ENCODE measurements around the gene MAS1L.

MAS1L gene

GRCh38 chr6:29488874-29489273, 1.1 kb upstream of the MAS1L start:
- Histone ChIP-seq H3K9me3 (replicated peaks in 1 of 2; ENCODE audit: control insufficient read depth in 2 of 2, insufficient read depth in 1 of 2, low read depth in 1 of 2, low read length in 2 of 2) (peaks cover 0 to 1% of the 10 kb centered on the region in 2 donors), H3K79me1 (ENCODE audit: low read depth, low read length) (no peaks in the 10 kb centered on the region), H3K4me2 (ENCODE audit: insufficient read depth, low read length, poor library complexity, severe bottlenecking) (no peak overlapping the region), H2BK15ac (ENCODE audit: low read length) (no peak overlapping the region), H4K8ac (ENCODE audit: low read depth, low read length) (no peak overlapping the region), H3K4ac (ENCODE audit: low read length) (no peak overlapping the region), H4K91ac (ENCODE audit: low read depth, low read length, poor library complexity) (no peak overlapping the region), H3K9ac (ENCODE audit: low read depth, low read length, poor library complexity) (no peak overlapping the region), H3K18ac (ENCODE audit: low read length) (no peak overlapping the region), H3K27me3 (ENCODE audit: control insufficient read depth in 3 of 3, insufficient read depth in 3 of 3, low read depth in 1 of 3, low read length in 3 of 3) (no peaks in the 10 kb centered on the region), H3K4me3 (ENCODE audit: low read length in 2 of 2) (no peak overlapping the region), H3K23ac (ENCODE audit: low read depth, low read length, poor library complexity) (no peak overlapping the region), H2BK120ac (ENCODE audit: low read depth, low read length) (no peak overlapping the region), H2BK12ac (ENCODE audit: low read length) (no peak overlapping the region), H2AK5ac (ENCODE audit: low read depth, low read length) (no peak overlapping the region), H3K27ac (replicated peaks; ENCODE audit: low read length) (no peak overlapping the region), H3K36me3 (replicated peaks in 1 of 2; ENCODE audit: control insufficient read depth in 2 of 2, insufficient read depth in 2 of 2, low read length in 2 of 2) (no peaks in the 10 kb centered on the region), H2BK5ac (ENCODE audit: low read length) (no peak overlapping the region), H2AFZ (ENCODE audit: low read length) (no peak overlapping the region), H3K14ac (ENCODE audit: low read length) (no peak overlapping the region), H3K4me1 (ENCODE audit: control insufficient read depth in 2 of 2, insufficient read depth in 1 of 2, low read depth in 1 of 2, low read length in 2 of 2) (no peaks in the 10 kb centered on the region)
- DNase-seq (ENCODE audit: low spot score) = no peak

GRCh38 chr6:29487131-29487530, 625 bp downstream of the MAS1L start:
- H3K27ac ChIP-seq (replicated peaks; ENCODE audit: low read length) = no peak overlapping the region

GRCh38 chr6:29486577-29486976, 1.2 kb downstream of the MAS1L start:
- no peaks in the 10 kb centered on the region for H3K27me3 ChIP-seq (ENCODE audit: control insufficient read depth in 3 of 3, insufficient read depth in 3 of 3, low read depth in 1 of 3, low read length in 3 of 3)
- no peak overlapping the region for H3K27ac ChIP-seq (replicated peaks; ENCODE audit: low read length)
- H3K79me1 ChIP-seq (ENCODE audit: low read depth, low read length) = no peaks in the 10 kb centered on the region
- H2AK5ac ChIP-seq (ENCODE audit: low read depth, low read length) = no peak overlapping the region
- H2BK15ac ChIP-seq (ENCODE audit: low read length) = no peak overlapping the region
- no CpG with 5 or more reads among the region's 4 CpGs for WGBS, 2 donors (ENCODE audit: extremely low coverage in 2 of 2, insufficient read length in 2 of 2, insufficient replicate concordance in 1 of 2)
- no peak overlapping the region for H3K4ac ChIP-seq (ENCODE audit: low read length)
- H3K18ac ChIP-seq (ENCODE audit: low read length) = no peak overlapping the region
- H2BK5ac ChIP-seq (ENCODE audit: low read length) = no peak overlapping the region
- H2BK12ac ChIP-seq (ENCODE audit: low read length) = no peak overlapping the region
- H3K4me1 ChIP-seq (ENCODE audit: control insufficient read depth in 2 of 2, insufficient read depth in 1 of 2, low read depth in 1 of 2, low read length in 2 of 2) = no peaks in the 10 kb centered on the region
- peaks cover 0 to 1% of the 10 kb centered on the region in 2 donors for H3K9me3 ChIP-seq (replicated peaks in 1 of 2; ENCODE audit: control insufficient read depth in 2 of 2, insufficient read depth in 1 of 2, low read depth in 1 of 2, low read length in 2 of 2)
- no peak overlapping the region for H4K8ac ChIP-seq (ENCODE audit: low read depth, low read length)
- H3K4me3 ChIP-seq (ENCODE audit: low read length in 2 of 2) = no peak overlapping the region
- H4K91ac ChIP-seq (ENCODE audit: low read depth, low read length, poor library complexity) = no peak overlapping the region
- no peak overlapping the region for H2AFZ ChIP-seq (ENCODE audit: low read length)
- DNase-seq (ENCODE audit: low spot score) = no peak
- H2BK120ac ChIP-seq (ENCODE audit: low read depth, low read length) = no peak overlapping the region
- H3K23ac ChIP-seq (ENCODE audit: low read depth, low read length, poor library complexity) = no peak overlapping the region
- no peaks in the 10 kb centered on the region for H3K36me3 ChIP-seq (replicated peaks in 1 of 2; ENCODE audit: control insufficient read depth in 2 of 2, insufficient read depth in 2 of 2, low read length in 2 of 2)
- no peak overlapping the region for H3K14ac ChIP-seq (ENCODE audit: low read length)
- no peak overlapping the region for H3K9ac ChIP-seq (ENCODE audit: low read depth, low read length, poor library complexity)
- H3K4me2 ChIP-seq (ENCODE audit: insufficient read depth, low read length, poor library complexity, severe bottlenecking) = no peak overlapping the region

More at GRCh38 chr6:29487131-29487530, 625 bp downstream of the MAS1L start:
- H3K9ac ChIP-seq (ENCODE audit: low read depth, low read length, poor library complexity) = no peak overlapping the region
- H3K79me1 ChIP-seq (ENCODE audit: low read depth, low read length) = no peaks in the 10 kb centered on the region
- H3K9me3 ChIP-seq (replicated peaks in 1 of 2; ENCODE audit: control insufficient read depth in 2 of 2, insufficient read depth in 1 of 2, low read depth in 1 of 2, low read length in 2 of 2) = peaks cover 0 to 1% of the 10 kb centered on the region in 2 donors
- H2AFZ ChIP-seq (ENCODE audit: low read length) = no peak overlapping the region
- H2BK120ac ChIP-seq (ENCODE audit: low read depth, low read length) = no peak overlapping the region
- H4K8ac ChIP-seq (ENCODE audit: low read depth, low read length) = no peak overlapping the region
- H3K14ac ChIP-seq (ENCODE audit: low read length) = no peak overlapping the region
- no peak overlapping the region for H3K4me2 ChIP-seq (ENCODE audit: insufficient read depth, low read length, poor library complexity, severe bottlenecking)
- H3K4me1 ChIP-seq (ENCODE audit: control insufficient read depth in 2 of 2, insufficient read depth in 1 of 2, low read depth in 1 of 2, low read length in 2 of 2) = no peaks in the 10 kb centered on the region
- no CpG with 5 or more reads among the region's 5 CpGs for WGBS, 2 donors (ENCODE audit: extremely low coverage in 2 of 2, insufficient read length in 2 of 2, insufficient replicate concordance in 1 of 2)
- no peak overlapping the region for H3K4ac ChIP-seq (ENCODE audit: low read length)
- no peak overlapping the region for H3K4me3 ChIP-seq (ENCODE audit: low read length in 2 of 2)
- DNase-seq (ENCODE audit: low spot score) = no peak
- H2BK15ac ChIP-seq (ENCODE audit: low read length) = no peak overlapping the region
- no peak overlapping the region for H2BK12ac ChIP-seq (ENCODE audit: low read length)
- H2AK5ac ChIP-seq (ENCODE audit: low read depth, low read length) = no peak overlapping the region
- no peak overlapping the region for H2BK5ac ChIP-seq (ENCODE audit: low read length)
- no peaks in the 10 kb centered on the region for H3K36me3 ChIP-seq (replicated peaks in 1 of 2; ENCODE audit: control insufficient read depth in 2 of 2, insufficient read depth in 2 of 2, low read length in 2 of 2)
- no peak overlapping the region for H3K18ac ChIP-seq (ENCODE audit: low read length)
- no peak overlapping the region for H3K23ac ChIP-seq (ENCODE audit: low read depth, low read length, poor library complexity)
- H4K91ac ChIP-seq (ENCODE audit: low read depth, low read length, poor library complexity) = no peak overlapping the region
- no peaks in the 10 kb centered on the region for H3K27me3 ChIP-seq (ENCODE audit: control insufficient read depth in 3 of 3, insufficient read depth in 3 of 3, low read depth in 1 of 3, low read length in 3 of 3)

GRCh38 chr6:29483735-29484134, 4.0 kb downstream of the MAS1L start:
- H3K27ac ChIP-seq (replicated peaks; ENCODE audit: low read length) = no peak overlapping the region
- H2BK15ac ChIP-seq (ENCODE audit: low read length) = no peak overlapping the region
- H3K9me3 ChIP-seq (replicated peaks in 1 of 2; ENCODE audit: control insufficient read depth in 2 of 2, insufficient read depth in 1 of 2, low read depth in 1 of 2, low read length in 2 of 2) = no peaks in the 10 kb centered on the region
- no peak overlapping the region for H2BK5ac ChIP-seq (ENCODE audit: low read length)
- H3K4ac ChIP-seq (ENCODE audit: low read length) = no peak overlapping the region
- no peak overlapping the region for H3K4me3 ChIP-seq (ENCODE audit: low read length in 2 of 2)
- no peak overlapping the region for H3K9ac ChIP-seq (ENCODE audit: low read depth, low read length, poor library complexity)
- no peak overlapping the region for H2BK120ac ChIP-seq (ENCODE audit: low read depth, low read length)
- no peak overlapping the region for H4K8ac ChIP-seq (ENCODE audit: low read depth, low read length)
- H2AFZ ChIP-seq (ENCODE audit: low read length) = no peak overlapping the region
- DNase-seq (ENCODE audit: low spot score) = no peak
- H4K91ac ChIP-seq (ENCODE audit: low read depth, low read length, poor library complexity) = no peak overlapping the region
- no peaks in the 10 kb centered on the region for H3K36me3 ChIP-seq (replicated peaks in 1 of 2; ENCODE audit: control insufficient read depth in 2 of 2, insufficient read depth in 2 of 2, low read length in 2 of 2)
- no peak overlapping the region for H3K18ac ChIP-seq (ENCODE audit: low read length)
- no peaks in the 10 kb centered on the region for H3K4me1 ChIP-seq (ENCODE audit: control insufficient read depth in 2 of 2, insufficient read depth in 1 of 2, low read depth in 1 of 2, low read length in 2 of 2)
- no peak overlapping the region for H3K23ac ChIP-seq (ENCODE audit: low read depth, low read length, poor library complexity)
- H3K79me1 ChIP-seq (ENCODE audit: low read depth, low read length) = no peaks in the 10 kb centered on the region
- no peak overlapping the region for H3K4me2 ChIP-seq (ENCODE audit: insufficient read depth, low read length, poor library complexity, severe bottlenecking)
- no CpG with 5 or more reads among the region's 1 CpG for WGBS, 2 donors (ENCODE audit: extremely low coverage in 2 of 2, insufficient read length in 2 of 2, insufficient replicate concordance in 1 of 2)
- no peaks in the 10 kb centered on the region for H3K27me3 ChIP-seq (ENCODE audit: control insufficient read depth in 3 of 3, insufficient read depth in 3 of 3, low read depth in 1 of 3, low read length in 3 of 3)
- no peak overlapping the region for H2AK5ac ChIP-seq (ENCODE audit: low read depth, low read length)
- no peak overlapping the region for H3K14ac ChIP-seq (ENCODE audit: low read length)
- H2BK12ac ChIP-seq (ENCODE audit: low read length) = no peak overlapping the region

Data from neuronal stem cell (in vitro differentiated cells).